CD4-positive, alpha-beta T cell treated with Interleukin-6 for 4 hours (primary cell): ENCODE data around the gene ATRX.
"Not testable (repeated sequence)": the region's sequence is repeated elsewhere in the genome, so short reads cannot be mapped to it uniquely, and the experiment has no call there.

Experiments used
- DNase-seq: peaks from one replicate; pipeline ENCODE4 v3.0.0-alpha.2; 2020; ENCODE audit warnings: mixed read lengths

The ATRX gene

GRCh38 chrX:77603635-77604336, 182.2 kb downstream of the ATRX start:
- DNase-seq: no peak

DNA sequence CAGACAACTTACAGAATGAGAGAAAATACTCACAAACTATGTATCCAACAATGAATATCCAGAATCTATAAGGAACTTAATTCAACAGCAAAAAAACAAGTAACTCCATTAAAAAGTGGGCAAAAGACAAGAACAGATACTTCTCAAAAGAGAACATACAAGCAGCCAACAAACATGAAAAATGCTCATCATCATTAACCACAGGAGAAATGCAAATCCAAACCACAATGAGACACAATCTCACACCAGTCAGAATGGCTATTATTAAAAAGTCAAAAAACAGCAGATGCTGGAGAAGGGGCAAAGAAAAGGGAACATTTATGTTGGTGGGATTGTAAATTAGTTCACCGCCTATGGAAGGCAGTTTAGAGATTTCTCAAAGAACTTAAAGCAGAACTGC, 188.5 kb downstream of the ATRX start:
- no peak for DNase-seq

DNA sequence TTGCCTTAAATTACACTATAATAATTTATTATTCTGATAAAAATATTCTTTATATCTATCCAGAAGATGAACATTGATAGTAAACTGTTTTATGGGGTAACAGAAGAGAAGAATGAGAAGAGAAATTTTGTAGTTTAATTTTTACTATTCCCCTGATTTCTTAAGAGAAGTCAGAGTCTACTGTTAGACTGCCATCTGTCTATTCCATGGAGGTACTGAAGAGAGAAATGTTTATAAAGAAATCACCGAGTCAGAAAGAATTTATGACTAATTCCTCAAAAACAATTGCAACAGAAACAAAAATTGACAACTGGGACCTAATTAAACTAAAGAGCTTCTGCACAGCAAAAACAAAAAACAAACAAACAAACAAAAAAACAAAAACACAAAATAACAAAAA, 188.9 kb downstream of the ATRX start:
- DNase-seq: no peak

- no peak for DNase-seq
Measured at GRCh38 chrX:77595848-77596247, 190.2 kb downstream of the ATRX start.

- no peak for DNase-seq
Measured at GRCh38 chrX:77572322-77572721, 213.7 kb downstream of the ATRX start.

DNA sequence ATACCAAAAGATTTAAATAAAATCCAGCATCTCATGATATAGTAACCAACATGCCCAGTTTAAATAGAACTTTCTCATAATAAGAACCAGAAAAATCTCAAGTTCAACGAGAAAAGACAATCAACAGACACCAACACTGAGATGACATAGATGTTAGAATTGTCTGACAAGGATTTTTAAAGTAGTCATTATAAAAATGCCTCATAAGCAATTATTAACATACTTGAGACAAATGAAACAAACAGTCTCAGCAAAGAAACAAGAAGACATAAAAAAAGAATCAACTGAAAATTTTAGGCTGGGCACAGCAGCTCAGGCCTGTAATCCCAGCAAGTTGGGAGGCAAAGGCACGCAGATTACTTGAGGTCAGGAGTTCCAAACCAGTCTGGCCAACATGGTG, 220.7 kb downstream of the ATRX start:
- DNase-seq: no peak

DNA sequence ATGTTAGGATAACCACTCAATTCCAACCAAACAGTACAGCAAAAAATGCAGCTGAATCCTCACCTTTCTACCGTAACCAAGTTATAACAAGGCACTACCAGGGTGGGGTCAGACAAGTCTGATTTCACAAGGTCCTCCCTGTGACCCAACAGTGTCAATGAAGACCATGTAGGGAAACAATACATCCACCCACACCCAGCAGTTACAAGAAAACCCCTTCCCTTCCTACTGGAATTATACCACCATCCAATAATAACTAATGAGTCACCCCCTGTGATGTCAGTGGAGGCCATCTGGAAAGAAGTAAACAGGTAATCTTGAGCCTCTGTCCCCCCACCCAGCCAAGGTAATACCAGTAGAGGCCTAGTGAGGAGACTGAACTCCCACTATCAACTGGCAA, 221.2 kb downstream of the ATRX start:
- no peak for DNase-seq

GRCh38 chrX:77561372-77561771, 224.6 kb downstream of the ATRX start:
- DNase-seq: no peak

- no peak for DNase-seq
Measured at GRCh38 chrX:77556276-77556675, 229.7 kb downstream of the ATRX start.

- no peak for DNase-seq
Measured at GRCh38 chrX:77548751-77549150, 237.3 kb downstream of the ATRX start.

DNA sequence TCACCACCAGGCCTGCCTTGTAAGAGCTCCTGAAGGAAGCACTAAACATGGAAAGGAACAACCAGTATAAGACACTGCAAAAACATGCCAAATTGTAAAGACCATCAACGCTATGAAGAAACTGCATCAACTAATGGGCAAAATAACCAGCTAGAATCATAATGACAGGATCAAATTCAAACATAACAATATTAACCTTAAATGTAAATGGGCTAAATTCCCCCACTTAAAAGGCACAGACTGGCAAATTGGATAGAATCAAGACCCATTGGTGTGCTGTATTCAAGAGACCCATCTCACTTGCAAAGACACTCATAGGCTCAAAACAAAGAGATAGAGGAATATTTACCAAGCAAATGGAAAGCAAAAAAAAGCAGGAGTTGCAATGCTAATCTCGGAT, 246.2 kb downstream of the ATRX start:
- not testable (repeated sequence) for DNase-seq

DNA sequence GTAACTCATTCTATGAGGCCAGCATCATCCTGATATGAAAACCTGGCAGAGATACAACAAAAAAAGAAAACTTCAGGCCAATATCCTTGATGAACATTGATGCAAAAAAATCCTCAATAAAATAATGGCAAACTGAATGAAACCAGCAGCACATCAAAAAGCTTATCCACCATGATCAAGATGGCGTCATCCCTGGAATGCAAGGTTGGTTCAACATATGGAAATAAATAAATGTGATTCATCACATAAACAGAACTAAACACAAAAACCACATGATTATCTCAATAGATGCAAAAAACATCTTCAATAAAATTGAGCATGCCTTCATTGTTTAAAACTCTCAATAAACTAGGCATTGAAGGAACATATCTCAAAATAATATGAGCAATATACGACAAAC, 254.8 kb downstream of the ATRX start:
- DNase-seq: not testable (repeated sequence)

GRCh38 chrX:77528034-77528433, 258.0 kb downstream of the ATRX start:
- no peak for DNase-seq

DNA sequence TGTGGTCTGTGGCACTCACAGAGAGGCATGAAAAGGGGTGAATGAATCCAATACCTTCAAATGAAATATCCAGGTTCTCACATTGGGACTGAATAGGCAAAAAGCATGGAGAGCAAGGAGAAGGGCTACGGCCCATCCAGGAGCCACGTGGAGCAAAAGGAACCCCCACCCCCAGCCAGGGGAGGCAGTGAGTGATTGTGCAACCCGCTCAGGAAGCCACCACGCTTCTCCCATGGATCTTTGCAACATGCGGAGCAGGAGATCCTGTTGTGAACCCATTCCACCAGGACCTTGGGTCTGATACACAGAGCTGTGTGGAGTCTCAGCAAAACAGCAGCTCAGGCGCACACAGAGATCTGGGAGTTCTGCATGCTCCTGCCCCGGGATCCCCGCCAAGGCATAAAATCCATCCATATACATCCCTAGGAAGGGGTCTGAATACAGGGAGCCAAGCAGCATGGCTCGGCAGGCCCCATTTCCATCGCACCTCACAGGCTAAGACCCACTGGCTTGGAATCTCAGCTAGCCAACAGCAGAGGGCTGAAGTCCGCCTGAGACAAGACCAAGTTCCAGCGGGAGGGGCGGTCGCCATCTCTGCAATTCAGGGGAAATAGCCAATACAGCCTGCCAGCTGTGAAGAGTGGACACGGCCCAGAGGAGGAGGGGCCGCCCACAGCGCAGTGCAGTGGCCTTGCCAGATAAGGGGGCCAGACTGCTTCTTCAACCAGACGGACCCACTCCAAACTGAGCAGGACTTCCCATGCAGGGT, 258.6 kb downstream of the ATRX start:
- DNase-seq: no peak

DNA sequence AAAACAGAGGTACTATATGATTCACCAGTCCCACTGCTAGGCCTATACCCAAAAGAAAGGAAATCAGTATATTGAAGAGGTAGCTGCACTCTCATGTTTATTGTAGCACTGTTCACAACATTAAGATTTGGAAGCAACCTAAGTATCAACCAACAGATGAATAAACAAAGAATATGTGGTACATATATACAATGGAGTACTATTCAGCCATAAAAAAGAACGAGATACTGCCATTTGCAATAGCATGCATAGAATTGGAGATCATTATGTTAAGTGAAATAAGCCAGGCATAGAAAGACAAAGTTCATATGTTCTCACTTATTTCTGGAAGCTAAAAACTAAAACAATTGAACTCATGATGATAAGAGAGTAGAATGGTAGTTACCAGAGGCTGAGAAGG, 266.3 kb downstream of the ATRX start:
- no peak for DNase-seq

DNA sequence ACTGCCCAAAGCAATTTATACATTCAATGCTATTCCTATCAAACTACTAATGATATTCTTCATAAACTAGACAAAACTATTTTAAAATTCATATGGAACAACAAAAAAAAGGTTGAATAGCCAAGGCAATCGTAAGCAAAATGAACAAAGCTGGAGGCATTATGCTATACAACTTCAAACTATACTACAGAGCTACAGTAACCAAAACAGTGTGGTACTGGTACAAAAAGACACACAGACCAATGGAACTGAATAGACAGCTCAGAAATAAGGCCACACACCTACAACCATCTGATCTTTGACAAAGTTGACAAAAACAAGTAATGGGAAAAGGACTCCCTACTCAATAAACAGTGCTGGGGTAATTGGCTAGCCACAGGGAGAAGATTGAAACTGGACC, 271.8 kb downstream of the ATRX start:
- DNase-seq: no peak

DNA sequence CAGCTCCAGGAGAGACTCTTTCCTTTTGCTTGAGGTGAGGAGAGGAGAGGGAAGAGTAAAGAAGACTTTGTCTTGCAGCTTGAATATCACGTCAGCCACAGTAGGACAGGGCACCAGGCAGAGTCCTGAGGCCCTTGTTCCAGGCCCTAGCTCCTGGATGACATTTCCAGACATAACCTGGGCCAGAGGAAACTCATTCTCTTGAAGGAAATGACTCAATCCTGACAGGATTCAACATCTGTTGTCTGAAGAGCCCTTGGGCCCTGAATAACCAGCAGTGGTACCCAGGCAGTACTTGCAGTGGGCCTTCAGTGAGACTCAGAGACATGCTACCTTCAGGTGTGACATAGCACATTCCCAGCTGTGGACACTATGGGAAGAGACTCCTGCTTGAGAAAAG, 276.0 kb downstream of the ATRX start:
- no peak for DNase-seq

DNA sequence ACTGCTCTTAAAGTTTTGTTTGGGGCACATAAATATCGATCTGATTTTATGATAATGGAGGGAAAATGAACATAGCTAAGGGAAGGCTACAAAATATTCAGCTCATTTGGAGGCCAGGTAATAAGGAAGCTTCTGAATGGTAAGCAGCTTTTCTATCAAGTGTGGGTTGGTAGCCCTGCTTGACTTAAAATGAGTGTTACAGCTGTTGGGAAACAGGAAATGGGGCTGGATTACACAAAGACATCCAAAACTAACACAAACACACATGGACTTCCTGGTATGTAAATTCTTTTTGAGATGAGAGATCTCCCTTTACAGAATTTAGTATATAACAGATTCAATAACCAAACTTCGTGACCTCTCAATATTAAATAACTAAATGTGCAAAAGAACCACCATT, 280.8 kb downstream of the ATRX start:
- no peak for DNase-seq

- no peak for DNase-seq
Measured at GRCh38 chrX:77502951-77503525, 283.0 kb downstream of the ATRX start.

DNA sequence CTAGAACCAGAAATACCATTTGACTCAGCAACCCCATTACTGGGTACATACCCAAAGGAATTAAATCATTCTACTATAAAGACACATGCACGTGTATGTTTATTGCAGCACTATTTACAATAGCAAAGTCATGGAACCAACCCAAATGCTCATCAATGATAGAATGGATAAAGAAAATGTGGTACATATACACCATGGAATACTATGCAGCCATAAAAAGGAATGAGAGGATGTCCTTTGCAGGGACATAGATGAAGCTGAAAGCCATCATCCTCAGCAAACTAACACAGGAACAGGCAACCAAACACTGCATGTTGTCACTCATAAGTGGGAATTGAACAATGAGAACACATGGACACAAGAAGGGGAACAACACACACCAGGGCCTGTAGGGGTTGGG, 285.9 kb downstream of the ATRX start:
- DNase-seq: not testable (repeated sequence)

GRCh38 chrX:77493677-77494553, 292.1 kb downstream of the ATRX start:
- DNase-seq: no peak

DNA sequence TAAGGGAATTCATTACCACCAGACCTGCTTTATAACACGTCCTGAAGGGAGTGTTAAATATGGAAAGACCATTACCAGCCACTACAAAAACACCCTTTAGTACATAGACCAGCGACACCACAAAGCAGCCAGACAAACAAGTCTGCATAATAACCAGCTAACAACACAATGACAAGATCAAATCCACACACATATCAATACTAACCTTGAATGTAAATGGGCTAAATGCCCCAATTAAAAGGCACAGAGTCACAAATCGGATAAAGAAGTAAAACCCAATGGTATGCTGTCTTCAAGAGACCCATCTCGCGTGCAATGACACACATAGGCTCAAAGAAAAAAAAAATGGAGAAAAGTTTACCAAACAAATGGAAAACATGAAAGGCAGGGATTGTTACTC, 302.0 kb downstream of the ATRX start:
- DNase-seq: no peak

- no peak for DNase-seq
Measured at GRCh38 chrX:77455437-77455836, 330.6 kb downstream of the ATRX start.
